Esophagus (tissue), 2 donors: ENCODE data around the gene AMPD3. TPM values are rescaled to one million over a fixed set of nuclear protein-coding genes. Genes with fewer than 3 reads are reported as not detected.

Experiments
- H3K27ac ChIP-seq, 2 donors: one replicate each; pipeline ENCODE4 v1.5.1; 2013; ENCODE audit warnings: low read depth in 2 of 2, mild to moderate bottlenecking in 2 of 2, inconsistent platforms in 1 of 2, low read length in 1 of 2, moderate library complexity in 1 of 2
- H3K27me3 ChIP-seq, 2 donors: one replicate each; pipeline ENCODE4 v1.6.1; 2013; ENCODE audit warnings: low read length in 2 of 2, control low read depth in 1 of 2, mild to moderate bottlenecking in 1 of 2; ENCODE audit not compliant: insufficient read depth in 2 of 2, control insufficient read depth in 1 of 2
- H3K36me3 ChIP-seq, 2 donors: one replicate each; pipeline ENCODE4 v1.6.1; 2013; ENCODE audit warnings: low read length in 1 of 2; ENCODE audit not compliant: control insufficient read depth in 2 of 2, insufficient read depth in 2 of 2
- H3K4me1 ChIP-seq, 2 donors: one replicate each; pipeline ENCODE4 v1.6.1; 2013; ENCODE audit warnings: low read length in 1 of 2; ENCODE audit not compliant: control insufficient read depth in 2 of 2, insufficient read depth in 2 of 2
- H3K4me3 ChIP-seq, 2 donors: one replicate each; pipeline ENCODE4 v1.5.1; 2013; ENCODE audit warnings: low read length in 2 of 2, mild to moderate bottlenecking in 2 of 2, low read depth in 1 of 2, moderate library complexity in 1 of 2
- H3K9me3 ChIP-seq, 2 donors: one replicate each; pipeline ENCODE4 v1.6.1; 2013; ENCODE audit warnings: mild to moderate bottlenecking in 2 of 2, low read depth in 1 of 2, low read length in 1 of 2, moderate library complexity in 1 of 2; ENCODE audit not compliant: control insufficient read depth in 2 of 2, insufficient read depth in 1 of 2
- WGBS, 2 donors: extraction: QIAGEN DNeasy Blood & Tissue Kit; methylation state at CpG; one replicate each; pipeline ENCODE4 v1.1.7; 2013; 5-methylcytosine and 5-hydroxymethylcytosine counted together
- polyA plus RNA-seq, 2 donors: library from polyadenylated mRNA; stranded (reverse); fragments of 200-250 nt; gene quantifications; one replicate each; pipeline ENCODE4 v1.2.3, GENCODE V29; 2013
- donor health status: healthy with polysubstance abuse.
- donor health status: Bipolar disorder and iron deficiency.

AMPD3 gene
- polyA plus RNA-seq, 2 donors = 4.3 to 11.9 TPM

DNA sequence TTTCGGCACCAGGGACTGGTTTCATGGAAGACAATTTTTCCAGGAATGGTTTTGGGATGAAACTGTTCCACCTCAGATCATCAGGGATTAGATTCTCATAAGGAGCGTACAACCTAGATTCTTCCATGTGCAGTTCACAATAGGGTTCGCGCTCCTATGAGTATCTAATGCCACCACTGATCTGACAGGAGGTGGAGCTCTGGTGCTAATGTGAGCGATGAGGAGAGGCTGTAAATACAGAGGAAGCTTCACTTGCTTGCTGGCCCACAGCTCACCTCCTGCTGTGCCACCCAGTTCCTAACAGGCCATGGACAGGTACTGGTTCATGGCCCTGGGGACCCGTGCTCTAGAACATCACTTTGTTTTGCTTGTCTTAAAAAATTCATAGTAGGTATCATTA is 41.8 kb upstream of the AMPD3 start:
- Histone ChIP-seq H3K27me3 (no peaks in the 10 kb centered on the region), H3K27ac (peak overlapping the region; percentile 47 to 61), H3K4me3 (no peak overlapping the region), H3K9me3 (no peaks in the 10 kb centered on the region), H3K36me3 (no peaks in the 10 kb centered on the region), H3K4me1 (no peaks in the 10 kb centered on the region)
- WGBS, 2 donors = 62 to 67% methylated on average over 6 of the region's 6 CpGs

DNA sequence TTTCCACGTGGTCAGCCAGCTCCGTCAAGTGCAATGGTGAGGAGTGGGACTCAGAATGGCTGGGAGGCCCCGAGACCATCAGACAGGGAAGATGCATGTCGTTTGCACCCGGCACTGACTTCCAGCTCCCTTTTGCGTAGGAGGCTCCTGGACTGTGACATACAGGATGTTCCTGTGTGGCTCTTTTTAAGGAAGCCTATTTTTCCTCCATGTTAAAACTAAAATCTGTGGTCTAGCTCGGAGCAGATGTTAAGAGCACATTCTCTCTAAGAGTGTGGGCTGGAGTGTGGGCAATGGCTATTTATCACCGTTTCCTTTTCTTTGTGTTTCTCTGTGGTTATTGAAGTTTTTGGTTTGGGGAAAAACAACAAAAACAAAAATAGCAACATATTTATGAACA is 40.9 kb upstream of the AMPD3 start:
- H3K36me3 ChIP-seq = no peaks in the 10 kb centered on the region
- H3K27ac ChIP-seq = no peak overlapping the region
- H3K4me3 ChIP-seq = no peak overlapping the region
- WGBS, 2 donors = 50 to 66% methylated on average over 8 of the region's 8 CpGs
- no peaks in the 10 kb centered on the region for H3K9me3 ChIP-seq
- no peaks in the 10 kb centered on the region for H3K27me3 ChIP-seq
- H3K4me1 ChIP-seq = no peaks in the 10 kb centered on the region

DNA sequence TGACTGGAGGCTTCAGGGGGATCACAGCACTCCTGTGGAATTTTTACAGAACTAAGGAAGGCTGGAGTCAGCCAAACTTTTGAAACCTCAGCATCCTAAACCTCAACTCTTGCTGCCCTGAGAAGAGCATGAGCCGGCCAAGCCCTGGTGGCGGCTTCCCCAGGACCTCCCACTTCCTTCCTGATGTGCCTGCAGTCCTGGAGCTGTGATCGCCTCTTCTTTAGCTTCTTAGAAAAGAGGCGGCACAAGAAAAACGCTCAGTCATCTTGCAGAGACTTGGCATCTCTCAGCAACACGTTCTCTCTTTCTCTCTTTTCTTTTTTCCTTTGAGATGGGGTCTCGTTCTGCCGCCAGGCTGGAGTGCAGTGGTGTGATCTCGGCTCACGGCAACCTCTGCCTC is 40.4 kb upstream of the AMPD3 start:
- H3K27ac ChIP-seq = peak overlapping the region; percentile 13 to 56
- H3K4me1 ChIP-seq = no peaks in the 10 kb centered on the region
- 61 to 68% methylated on average over 10 of the region's 10 CpGs for WGBS, 2 donors

DNA sequence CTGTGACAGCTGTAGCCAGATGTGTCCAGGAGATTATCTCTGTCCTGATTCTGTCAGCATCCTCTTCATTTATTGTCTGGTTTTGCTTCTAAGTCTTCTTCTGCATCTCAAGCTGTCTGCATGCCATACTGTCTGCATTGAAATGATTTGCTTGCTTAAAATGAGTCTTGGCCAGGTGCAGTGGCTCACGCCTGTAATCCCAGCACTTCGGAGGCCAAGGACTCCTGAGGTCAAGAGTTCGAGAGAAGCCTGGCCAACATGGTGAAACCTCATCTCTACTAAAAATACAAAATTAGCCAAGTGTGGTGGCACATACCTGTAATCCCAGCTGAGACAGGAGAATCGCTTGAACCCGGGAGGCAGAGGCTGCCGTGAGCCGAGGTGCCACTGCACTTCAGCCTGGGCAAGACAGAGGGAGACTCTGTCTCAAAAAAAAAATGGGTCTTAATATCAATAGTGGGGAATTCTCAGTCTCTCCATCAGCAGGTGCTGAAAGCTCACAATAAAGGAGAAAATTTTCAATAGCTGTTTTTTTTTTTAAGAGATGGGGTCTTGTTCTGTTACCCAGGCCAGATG is 39.2 kb upstream of the AMPD3 start:
- Histone ChIP-seq H3K27me3 (no peaks in the 10 kb centered on the region), H3K27ac (peak overlapping the region; percentile 6 to 41), H3K4me1 (no peaks in the 10 kb centered on the region), H3K36me3 (no peaks in the 10 kb centered on the region), H3K4me3 (no peak overlapping the region), H3K9me3 (no peaks in the 10 kb centered on the region)
- 74 to 76% methylated on average over 7 of the region's 7 CpGs for WGBS, 2 donors

More for the DNA sequence above, 40.4 kb upstream of the AMPD3 start:
- Histone ChIP-seq H3K27me3 (no peaks in the 10 kb centered on the region), H3K9me3 (no peaks in the 10 kb centered on the region), H3K4me3 (no peak overlapping the region), H3K36me3 (no peaks in the 10 kb centered on the region)

DNA sequence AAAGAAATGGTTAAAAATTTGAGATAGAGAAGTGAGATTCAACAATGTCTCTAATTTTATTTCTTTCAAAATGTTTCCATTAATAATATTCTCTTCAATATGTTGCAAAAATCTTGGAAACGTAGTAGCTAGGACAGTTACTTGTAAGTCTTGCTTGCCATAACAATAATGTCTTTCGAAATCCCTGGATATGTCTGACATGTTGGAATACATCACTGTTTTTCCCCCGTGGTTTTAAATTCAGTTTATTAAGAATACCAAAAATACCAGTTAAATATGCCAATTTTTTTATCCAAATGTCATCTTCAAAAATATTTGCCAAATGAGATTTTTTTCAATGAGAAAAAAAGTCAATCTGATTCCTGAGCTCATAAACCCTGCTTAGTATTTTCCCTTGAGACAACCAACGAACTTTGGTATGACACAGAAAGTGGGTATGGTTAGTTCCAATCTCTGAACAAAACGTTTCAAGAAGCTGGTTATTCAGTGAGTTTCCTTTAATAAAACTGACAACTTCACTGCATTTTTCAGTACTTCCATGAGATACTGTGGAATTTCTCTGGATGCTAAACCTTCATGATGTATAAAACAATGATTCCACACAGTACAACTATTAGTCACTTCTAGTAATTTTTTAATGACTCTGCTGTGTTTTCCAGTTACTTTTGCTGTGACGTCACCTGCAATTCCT is 36.7 kb upstream of the AMPD3 start:
- no peaks in the 10 kb centered on the region for H3K4me1 ChIP-seq
- no peaks in the 10 kb centered on the region for H3K9me3 ChIP-seq
- 43 to 47% methylated on average over 6 of the region's 6 CpGs for WGBS, 2 donors
- no peak overlapping the region for H3K27ac ChIP-seq
- H3K4me3 ChIP-seq = no peak overlapping the region
- H3K36me3 ChIP-seq = no peaks in the 10 kb centered on the region
- no peaks in the 10 kb centered on the region for H3K27me3 ChIP-seq

DNA sequence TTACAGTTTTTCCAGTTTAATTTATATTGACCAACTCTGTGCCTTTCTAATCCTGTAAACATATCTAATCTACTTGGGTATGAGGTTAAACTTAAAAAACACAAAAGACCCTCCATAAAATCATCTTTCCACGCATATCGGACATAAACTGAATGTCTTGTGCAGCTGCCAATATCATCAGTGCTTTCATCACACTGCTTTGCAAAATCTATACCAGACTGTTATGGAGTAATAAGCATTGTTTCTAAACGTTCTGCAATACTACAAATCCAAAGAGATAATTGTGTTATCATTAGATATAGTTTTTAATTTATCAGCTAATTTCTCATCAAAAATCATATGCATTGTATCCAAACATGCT is 36.1 kb upstream of the AMPD3 start:
- Histone ChIP-seq H3K27me3 (no peaks in the 10 kb centered on the region), H3K36me3 (no peaks in the 10 kb centered on the region), H3K27ac (no peak overlapping the region), H3K4me1 (no peaks in the 10 kb centered on the region), H3K9me3 (no peaks in the 10 kb centered on the region), H3K4me3 (no peak overlapping the region)
- WGBS, 2 donors = 56 to 59% methylated on average over 3 of the region's 3 CpGs

DNA sequence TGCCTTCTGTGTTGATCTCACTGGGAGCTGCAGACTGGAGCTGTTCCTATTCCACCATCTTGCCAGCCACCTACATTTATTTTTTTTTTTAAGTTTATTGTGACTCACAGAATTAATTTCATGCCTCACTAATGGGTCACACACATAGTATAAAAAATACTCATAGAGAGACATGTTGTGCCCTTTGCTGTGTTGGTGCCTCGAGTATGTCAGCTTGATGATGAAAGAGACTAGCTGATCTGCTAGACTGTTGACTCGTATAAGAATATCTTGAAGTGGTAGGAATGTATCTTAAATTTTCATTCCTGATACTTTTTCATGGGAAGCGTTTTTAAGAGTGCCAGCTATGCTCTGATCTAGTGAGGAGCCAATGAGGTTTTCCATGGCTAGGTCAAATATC is 28.6 kb upstream of the AMPD3 start:
- WGBS, 2 donors = 80 to 86% methylated on average over 3 of the region's 3 CpGs

DNA sequence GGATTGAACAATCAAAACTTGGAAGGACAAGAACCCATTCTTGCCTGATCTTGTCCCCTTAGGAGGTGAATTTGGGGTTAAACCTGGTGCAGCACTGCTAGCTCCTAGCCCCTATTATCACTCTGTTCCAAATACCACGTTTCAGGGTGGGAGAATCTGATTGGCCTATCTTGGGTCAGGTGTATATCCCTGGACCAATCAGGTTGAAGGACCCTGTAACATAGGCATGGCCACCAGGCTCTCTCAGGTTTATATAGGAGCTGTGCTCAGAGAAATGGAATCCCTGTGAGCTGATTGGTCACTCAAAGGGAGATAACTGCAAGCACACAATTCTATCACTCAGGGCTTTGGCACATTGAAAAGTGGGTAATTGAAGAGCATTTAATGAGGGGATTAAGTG is 26.6 kb upstream of the AMPD3 start:
- H3K9me3 ChIP-seq = no peaks in the 10 kb centered on the region
- no peaks in the 10 kb centered on the region for H3K36me3 ChIP-seq
- 38 to 58% methylated on average over 1 of the region's 1 CpG for WGBS, 2 donors
- H3K27me3 ChIP-seq = no peaks in the 10 kb centered on the region
- peaks cover 0 to 5% of the 10 kb centered on the region in 2 donors for H3K4me1 ChIP-seq
- no peak overlapping the region for H3K4me3 ChIP-seq
- H3K27ac ChIP-seq = no peak overlapping the region

More for the DNA sequence above, 28.6 kb upstream of the AMPD3 start:
- H3K27ac ChIP-seq = no peak overlapping the region
- H3K4me3 ChIP-seq = no peak overlapping the region
- H3K4me1 ChIP-seq = peaks cover 0 to 5% of the 10 kb centered on the region in 2 donors
- H3K36me3 ChIP-seq = no peaks in the 10 kb centered on the region
- H3K27me3 ChIP-seq = no peaks in the 10 kb centered on the region
- no peaks in the 10 kb centered on the region for H3K9me3 ChIP-seq

DNA sequence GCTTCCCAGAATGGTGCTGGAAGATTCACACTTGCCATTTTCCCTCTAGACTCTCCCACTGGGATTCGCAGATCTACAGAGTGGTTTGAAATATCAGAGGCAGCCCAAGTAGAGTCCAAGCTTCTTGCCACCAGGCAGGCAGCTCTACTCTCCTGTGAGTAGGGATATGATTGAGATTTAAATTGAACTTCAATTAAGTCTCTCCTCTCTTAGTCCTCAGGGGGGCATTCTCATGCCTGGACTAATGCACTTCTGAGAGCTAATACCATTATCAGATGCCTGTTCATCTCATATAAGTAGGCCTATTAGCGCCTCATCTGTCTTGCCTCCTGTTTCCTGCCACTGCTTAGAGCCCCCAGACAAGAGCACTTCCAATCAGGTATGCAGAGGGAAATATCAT is 25.5 kb upstream of the AMPD3 start:
- Histone ChIP-seq H3K27ac (no peak overlapping the region), H3K9me3 (no peaks in the 10 kb centered on the region), H3K4me3 (no peak overlapping the region), H3K4me1 (peaks cover 0 to 5% of the 10 kb centered on the region in 2 donors), H3K36me3 (no peaks in the 10 kb centered on the region), H3K27me3 (no peaks in the 10 kb centered on the region)
- WGBS, 2 donors = 95 to 96% methylated on average over 2 of the region's 2 CpGs

DNA sequence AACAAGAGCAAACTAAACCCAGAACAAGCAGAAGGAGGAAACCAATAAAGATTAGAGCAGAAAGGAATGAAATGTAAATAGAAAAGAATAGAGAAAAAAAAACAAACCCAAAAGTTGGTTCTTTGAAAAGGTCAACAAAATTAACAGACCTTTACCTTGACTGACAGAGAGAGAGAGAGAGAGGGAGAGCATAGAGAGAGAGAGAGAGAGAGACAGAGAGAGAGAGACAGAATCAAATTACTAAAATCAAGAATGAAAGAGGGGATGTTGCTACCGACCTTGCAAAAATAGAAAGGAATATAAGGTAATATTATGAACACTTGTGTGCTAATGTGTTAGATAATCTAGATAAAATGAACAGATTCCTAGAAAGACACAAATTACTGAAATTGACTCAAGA is 22.6 kb upstream of the AMPD3 start:
- Histone ChIP-seq H3K4me1 (no peaks in the 10 kb centered on the region), H3K27ac (no peak overlapping the region), H3K4me3 (no peak overlapping the region), H3K36me3 (no peaks in the 10 kb centered on the region), H3K9me3 (no peaks in the 10 kb centered on the region), H3K27me3 (no peaks in the 10 kb centered on the region)
- 32 to 76% methylated on average over 1 of the region's 1 CpG for WGBS, 2 donors
